IMR-90 (cell line): ENCODE data around the gene ADGRA3. TPM values are rescaled to one million over a fixed set of nuclear protein-coding genes. Genes with fewer than 3 reads are reported as not detected.

Experiments used
- ATAC-seq: fragments of 200-7000 bp; cut with Tn5 transposase; 2 replicates; pipeline ENCODE4 v1.9.1; 2020; ENCODE audit warnings: low read depth, mild to moderate bottlenecking, moderate library complexity
- BruUV-seq: library from RNA; stranded (reverse); fragments of 400-500 nt; replicated peaks from 2 replicates; lab custom pipeline; 2021; lab: Mats Ljungman, UMichigan
- CTCF ChIA-PET: fragments of 300-600 bp; formaldehyde crosslinking; extraction: SDS; loops from one replicate; lab custom pipeline; 2021; ENCODE audit warnings: antibody characterized with exemption; lab: Yijun Ruan, JAX
- POLR2A ChIA-PET: fragments of 300-600 bp; sonication (Branson Sonifier 250); formaldehyde crosslinking; loops from one replicate; lab custom pipeline; 2022; ENCODE audit warnings: antibody characterized with exemption; ENCODE audit not compliant: unreplicated experiment; lab: Charles Lee
- DNase-seq: peaks from one replicate; pipeline ENCODE4 v3.0.0; 2013
- H2AFZ ChIP-seq: replicated peaks from 2 replicates; pipeline ENCODE3; 2013; ENCODE audit warnings: low read length, mild to moderate bottlenecking; ENCODE audit not compliant: poor library complexity
- H2AK5ac ChIP-seq: 2 replicates; pipeline ENCODE4 v1.6.1; 2013; ENCODE audit warnings: low read depth, low read length, inconsistent platforms
- H2AK9ac ChIP-seq: replicated peaks from 2 replicates; pipeline ENCODE3; 2013; ENCODE audit warnings: mild to moderate bottlenecking, low read depth, low read length, moderate library complexity; ENCODE audit not compliant: poor library complexity
- H2BK120ac ChIP-seq: 2 replicates; pipeline ENCODE4 v1.6.1; 2013; ENCODE audit warnings: low read depth, low read length, inconsistent platforms
- H2BK15ac ChIP-seq: 3 replicates; pipeline ENCODE4 v1.6.1; 2013; ENCODE audit warnings: low read depth, low read length, inconsistent platforms
- H2BK20ac ChIP-seq: 2 replicates; pipeline ENCODE4 v1.6.1; 2013; ENCODE audit warnings: low read depth, mild to moderate bottlenecking, inconsistent platforms, low read length, moderate library complexity
- H2BK5ac ChIP-seq: 2 replicates; pipeline ENCODE4 v1.6.1; 2013; ENCODE audit warnings: mild to moderate bottlenecking, low read depth, low read length, inconsistent platforms; ENCODE audit not compliant: poor library complexity, severe bottlenecking
- H3K14ac ChIP-seq: replicated peaks from 2 replicates; pipeline ENCODE4 v1.6.1; 2013; ENCODE audit warnings: low read depth, low read length, inconsistent platforms
- H3K18ac ChIP-seq: 2 replicates; pipeline ENCODE4 v1.6.1; 2013; ENCODE audit warnings: low read depth, low read length, control low read depth
- H3K23ac ChIP-seq: 2 replicates; pipeline ENCODE4 v1.6.1; 2013; ENCODE audit warnings: low read depth, low read length, inconsistent platforms
- H3K27ac ChIP-seq: 2 replicates; pipeline ENCODE4 v1.5.1; 2013; ENCODE audit warnings: mild to moderate bottlenecking, control low read depth, low read length; ENCODE audit not compliant: insufficient read depth
- H3K27me3 ChIP-seq: 2 replicates; pipeline ENCODE4 v1.6.1; 2013; ENCODE audit warnings: low read length; ENCODE audit not compliant: control insufficient read depth, insufficient read depth
- H3K36me3 ChIP-seq: 2 replicates; pipeline ENCODE4 v1.6.1; 2013; ENCODE audit warnings: low read length, mixed read lengths; ENCODE audit not compliant: control insufficient read depth, insufficient read depth
- H3K4ac ChIP-seq: 2 replicates; pipeline ENCODE4 v1.6.1; 2013; ENCODE audit warnings: low read depth, low read length, inconsistent platforms
- H3K4me1 ChIP-seq: 2 replicates; pipeline ENCODE4 v1.6.1; 2013; ENCODE audit warnings: low read length, mixed read lengths; ENCODE audit not compliant: control insufficient read depth, insufficient read depth
- H3K4me2 ChIP-seq: 2 replicates; pipeline ENCODE4 v1.6.1; 2013; ENCODE audit warnings: low read depth, mild to moderate bottlenecking, control low read depth, low read length, moderate library complexity
- H3K4me3 ChIP-seq: 2 replicates; pipeline ENCODE4 v1.5.1; 2013; ENCODE audit warnings: low read depth, mild to moderate bottlenecking, control low read depth, low read length, moderate library complexity; ENCODE audit not compliant: insufficient read depth
- H3K56ac ChIP-seq: 2 replicates; pipeline ENCODE4 v1.6.1; 2013; ENCODE audit warnings: low read length, inconsistent platforms; ENCODE audit not compliant: insufficient read depth; ENCODE audit errors: extremely low read depth
- H3K79me1 ChIP-seq, 2 experiments: 2 replicates each; pipeline ENCODE4 v1.6.1; 2013; ENCODE audit warnings: low read length in 2 of 2, inconsistent platforms in 1 of 2, low read depth in 1 of 2
- H3K9ac ChIP-seq: 2 replicates; pipeline ENCODE4 v1.6.1; 2013; ENCODE audit warnings: low read depth, low read length, control low read depth
- H3K9me1 ChIP-seq: 2 replicates; pipeline ENCODE4 v1.6.1; 2013; ENCODE audit warnings: low read length, inconsistent platforms; ENCODE audit not compliant: insufficient read depth
- H3K9me3 ChIP-seq: 2 replicates; pipeline ENCODE4 v1.6.1; 2013; ENCODE audit warnings: low read length; ENCODE audit not compliant: control insufficient read depth, insufficient read depth
- H4K20me1 ChIP-seq: 2 replicates; pipeline ENCODE4 v1.6.1; 2013; ENCODE audit warnings: low read length, inconsistent platforms; ENCODE audit not compliant: insufficient read depth
- H4K5ac ChIP-seq: 2 replicates; pipeline ENCODE4 v1.6.1; 2013; ENCODE audit warnings: mild to moderate bottlenecking, low read depth, low read length, control low read depth
- H4K8ac ChIP-seq, 2 experiments: 2 replicates each; pipeline ENCODE4 v1.6.1; 2013; ENCODE audit warnings: low read depth in 2 of 2, low read length in 2 of 2, control low read depth in 1 of 2, inconsistent platforms in 1 of 2
- H4K91ac ChIP-seq: 2 replicates; pipeline ENCODE4 v1.6.1; 2013; ENCODE audit warnings: low read depth, low read length, inconsistent platforms; ENCODE audit not compliant: insufficient read depth
- BHLHE40 ChIP-seq: fragments of 150-350 bp; IDR thresholded peaks from 2 replicates; pipeline ENCODE4 v1.6.1; 2016; ENCODE audit warnings: mild to moderate bottlenecking, low read depth, low read length
- FOS ChIP-seq: fragments of 150-350 bp; IDR thresholded peaks from 2 replicates; pipeline ENCODE4 v1.6.1; 2016; ENCODE audit warnings: low read depth, low read length
- NFE2L2 ChIP-seq: fragments of 150-350 bp; IDR thresholded peaks from 2 replicates; pipeline ENCODE4 v1.6.1; 2016; ENCODE audit warnings: low read depth, mild to moderate bottlenecking, low read length
- POLR2A ChIP-seq: IDR thresholded peaks from 2 replicates; pipeline ENCODE4 v1.6.1; 2012; ENCODE audit warnings: mild to moderate bottlenecking, low read depth, low read length
- RAD21 ChIP-seq: IDR thresholded peaks from 2 replicates; pipeline ENCODE4 v1.6.1; 2012; ENCODE audit warnings: low read length, improper control_type of control experiment
- RCOR1 ChIP-seq: IDR thresholded peaks from 2 replicates; pipeline ENCODE4 v1.6.1; 2012; ENCODE audit warnings: mild to moderate bottlenecking, low read length, improper control_type of control experiment; ENCODE audit not compliant: insufficient replicate concordance
- SMC3 ChIP-seq: fragments of 150-350 bp; IDR thresholded peaks from 2 replicates; pipeline ENCODE4 v1.6.1; 2016; ENCODE audit warnings: low read depth, mild to moderate bottlenecking, antibody characterized with exemption, low read length, moderate library complexity
- WGBS, 2 experiments: methylation state at CpG; one replicate each; pipeline versions ENCODE4 v1.1.5 to v1.1.7; 2013; ENCODE audit warnings: missing lambda C conversion rate in 2 of 2; ENCODE audit not compliant: insufficient read length in 1 of 2; ENCODE audit errors: extremely low coverage in 2 of 2; 5-methylcytosine and 5-hydroxymethylcytosine counted together
- dilution Hi-C: fragments of 300-500 bp; cut with HindIII; formaldehyde crosslinking; loops from one replicate; pipeline ENCODE4 v1.14.3; 2018; ENCODE audit warnings: low sequenced_read_pairs; ENCODE audit not compliant: unreplicated experiment
- in situ Hi-C: fragments of 300-500 bp; cut with MboI; formaldehyde crosslinking; loops from 3 replicates; pipeline ENCODE4 v1.14.3; 2019; ENCODE audit warnings: low sequenced_read_pairs, inconsistent platforms, mixed read lengths
- intact Hi-C: fragments of 100-400 bp; cut with micrococcal nuclease; formaldehyde crosslinking; loops from 2 replicates; pipeline ENCODE4 v1.10.0; 2022
- polyA plus RNA-seq, 3 experiments: library from polyadenylated mRNA; depleted of rRNA; stranded (reverse); fragments of >200 nt; gene quantifications; 2 replicates each; pipeline ENCODE4 v1.2.3, GENCODE V29; 2012; ENCODE audit warnings: low replicate concordance in 1 of 3
- total RNA-seq: library from RNA; depleted of rRNA; stranded (reverse); fragments of >200 nt; gene quantifications from 2 replicates; pipeline ENCODE4 v1.2.3, GENCODE V29; 2012

Gene ADGRA3
- total and polyA plus RNA-seq, 2 of the 4 experiments (the other 2 are of a cell fraction), result 20.1 to 28.0 TPM

DNA sequence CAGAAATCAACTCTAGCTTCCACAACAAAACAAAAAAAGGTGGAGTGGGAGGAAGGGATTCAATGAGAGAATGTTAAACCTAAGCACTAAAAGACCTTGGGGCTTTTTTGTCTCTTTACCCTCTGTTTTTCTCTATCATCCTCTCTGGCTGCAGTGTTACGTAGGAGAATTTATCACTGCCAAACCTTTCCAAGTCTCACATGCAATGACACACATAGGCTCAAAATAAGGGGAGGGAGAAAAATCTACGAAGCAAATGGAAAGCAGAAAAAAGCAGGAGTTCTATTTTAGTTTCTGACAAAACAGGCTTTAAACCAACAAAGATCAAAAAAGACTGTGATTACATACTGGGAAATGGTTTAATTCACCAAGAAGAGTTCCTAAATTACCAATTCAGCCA is 152.1 kb downstream of the ADGRA3 start:
- TF ChIP-seq SMC3 (no peak), NFE2L2 (no peak), FOS (no peak), RAD21 (no peak), POLR2A (no peak), RCOR1 (no peak), BHLHE40 (no peak)
- no peak overlapping the region for H2AFZ ChIP-seq
- no peaks in the 10 kb centered on the region for H4K20me1 ChIP-seq
- no peaks in the 10 kb centered on the region; the same call in none of the 2 replicates for H3K9me1 ChIP-seq
- H3K4me2 ChIP-seq, result no peak overlapping the region
- dilution Hi-C loops, result no loop called here
- H3K4me3 ChIP-seq, result no peak overlapping the region
- no peaks in the 10 kb centered on the region for H3K36me3 ChIP-seq
- H3K27me3 ChIP-seq, result no peaks in the 10 kb centered on the region
- no peaks in the 10 kb centered on the region for H3K9me3 ChIP-seq
- H3K9ac ChIP-seq, result no peak overlapping the region
- peak overlapping the region; percentile 27; the same call in 1 of the 2 replicates for H2BK120ac ChIP-seq
- H3K56ac ChIP-seq, result no peak overlapping the region
- no peak for ATAC-seq
- H3K4me1 ChIP-seq, result no peaks in the 10 kb centered on the region; the same call in 1 of the 2 replicates
- no peak overlapping the region for H3K23ac ChIP-seq
- no peak overlapping the region for H4K91ac ChIP-seq
- no peak overlapping the region for H2BK15ac ChIP-seq
- CTCF ChIA-PET, result no interaction called here
- H2AK5ac ChIP-seq, result no peak overlapping the region
- no peak overlapping the region for H3K18ac ChIP-seq
- BruUV-seq, result no TSS peak
- H3K14ac ChIP-seq, result no peak overlapping the region; the same call in 1 of the 2 replicates
- H3K4ac ChIP-seq, result no peak overlapping the region
- no peak overlapping the region for H3K27ac ChIP-seq
- WGBS, 2 experiments, result no CpG with 5 or more reads among the region's 2 CpGs
- no peaks in the 10 kb centered on the region for H3K79me1 ChIP-seq
- H2BK20ac ChIP-seq, result no peak overlapping the region
- no peak overlapping the region for H2BK5ac ChIP-seq
- H4K5ac ChIP-seq, result no peak overlapping the region
- in situ Hi-C loops, result no loop called here
- no peak overlapping the region for H4K8ac ChIP-seq
- DNase-seq, result no peak
- intact Hi-C loops, result no loop called here
- no peak overlapping the region for H2AK9ac ChIP-seq
- POLR2A ChIA-PET, result no interaction called here
